Keratinocyte (primary cell): ENCODE data around the gene ARMC3. TPM values are rescaled to one million over a fixed set of nuclear protein-coding genes. Genes with fewer than 3 reads are reported as not detected.

Experiments
- DNase-seq: peaks from one replicate; pipeline ENCODE4 v3.0.0-alpha.2; 2011; ENCODE audit warnings: low read depth, missing footprints, low spot score
- FAIRE-seq: peaks from 2 replicates; lab custom pipeline; 2011; peaks lifted over from hg19 to GRCh38; lab: Jason Lieb, UNC
- H2AFZ ChIP-seq: 2 replicates; pipeline ENCODE4 v1.6.0; 2012; ENCODE audit warnings: low read length, control low read depth, inconsistent platforms; ENCODE audit not compliant: control insufficient read depth
- H3K27ac ChIP-seq: 2 replicates; pipeline ENCODE4 v1.5.1; 2011; ENCODE audit warnings: low read length; ENCODE audit not compliant: control insufficient read depth, insufficient read depth
- H3K27me3 ChIP-seq: 3 replicates; pipeline ENCODE4 v1.6.0; 2011; ENCODE audit warnings: low read length; ENCODE audit not compliant: control insufficient read depth, insufficient read depth; ENCODE audit errors: extremely low read depth
- H3K36me3 ChIP-seq, 2 experiments: 2 replicates in 1 of 2; 3 replicates in 1 of 2; pipeline ENCODE4 v1.5.1; 2011; ENCODE audit warnings: low read length in 2 of 2, mild to moderate bottlenecking in 1 of 2; ENCODE audit not compliant: control insufficient read depth in 2 of 2, insufficient read depth in 2 of 2; ENCODE audit errors: extremely low read depth in 1 of 2
- H3K4me1 ChIP-seq: 3 replicates; pipeline ENCODE4 v1.5.1; 2011; ENCODE audit warnings: low read length; ENCODE audit not compliant: control insufficient read depth, insufficient read depth; ENCODE audit errors: extremely low read depth
- H3K4me2 ChIP-seq: 3 replicates; pipeline ENCODE4 v1.6.0; 2011; ENCODE audit warnings: low read depth, low read length; ENCODE audit not compliant: control insufficient read depth, insufficient read depth; ENCODE audit errors: extremely low read depth
- H3K4me3 ChIP-seq, 3 experiments: fragments of 200-600 bp in 1 of 3; sonication (generic) in 1 of 3; 2 replicates in 2 of 3; 3 replicates in 1 of 3; pipeline ENCODE4 v1.5.1; 2011 to 2016; ENCODE audit warnings: low read length in 3 of 3, mild to moderate bottlenecking in 3 of 3, control low read depth in 2 of 3, inconsistent platforms in 1 of 3, low read depth in 1 of 3, mixed read lengths in 1 of 3, mixed run types in 1 of 3, moderate library complexity in 1 of 3; ENCODE audit not compliant: control insufficient read depth in 2 of 3, insufficient read depth in 2 of 3; ENCODE audit errors: extremely low read depth in 1 of 3
- H3K79me2 ChIP-seq: 2 replicates; pipeline ENCODE4 v1.6.0; 2012; ENCODE audit warnings: low read length; ENCODE audit not compliant: control insufficient read depth, insufficient read depth
- H3K9ac ChIP-seq: 3 replicates; pipeline ENCODE4 v1.6.0; 2011; ENCODE audit warnings: low read length; ENCODE audit not compliant: control insufficient read depth, insufficient read depth; ENCODE audit errors: extremely low read depth
- H3K9me1 ChIP-seq: 3 replicates; pipeline ENCODE4 v1.6.0; 2011; ENCODE audit warnings: low read length; ENCODE audit not compliant: control insufficient read depth, insufficient read depth; ENCODE audit errors: extremely low read depth
- H3K9me3 ChIP-seq: 2 replicates; pipeline ENCODE4 v1.5.1; 2012; ENCODE audit warnings: low read depth, low read length; ENCODE audit not compliant: control insufficient read depth
- H4K20me1 ChIP-seq: 3 replicates; pipeline ENCODE4 v1.6.0; 2011; ENCODE audit warnings: low read length; ENCODE audit not compliant: control insufficient read depth, insufficient read depth; ENCODE audit errors: extremely low read depth
- EZH2 ChIP-seq: IDR thresholded peaks from one replicate; pipeline ENCODE4 v1.6.1; 2012; ENCODE audit warnings: inconsistent platforms, mild to moderate bottlenecking, low read length, moderate library complexity
- dilution Hi-C: fragments of 300-500 bp; cut with MboI; formaldehyde crosslinking; loops from one replicate; pipeline ENCODE4 v1.7.0; 2020; ENCODE audit warnings: low sequenced_read_pairs; ENCODE audit not compliant: extremely low pct_ligation_motif_present
- polyA plus RNA-seq, 5 experiments: library from polyadenylated mRNA; depleted of rRNA in 3 of 5; stranded (reverse) in 3 of 5; stranded (forward) in 1 of 5; unstranded in 1 of 5; fragments of >200 nt; gene quantifications; 1 replicate in 1 of 5; 2 replicates in 3 of 5; 3 replicates in 1 of 5; pipeline versions ENCODE4 v1.2.1 to v1.2.3, GENCODE V29; 2011 to 2012; ENCODE audit warnings: missing spikeins in 2 of 5, low read depth in 1 of 5, low replicate concordance in 1 of 5
- TF ChIP-seq, protein P1 (sequence below), 3 experiments: IDR thresholded peaks in 1 of 3; conservative IDR thresholded peaks in 1 of 3; optimal IDR thresholded peaks in 1 of 3; 2 replicates in 2 of 3; 3 replicates in 1 of 3; pipeline versions ENCODE3 to v1.5.1; 2011; ENCODE audit warnings: low read length in 3 of 3, mild to moderate bottlenecking in 3 of 3, moderate library complexity in 2 of 3, control low read depth in 1 of 3, inconsistent platforms in 1 of 3; ENCODE audit not compliant: insufficient read depth in 2 of 3; ENCODE audit errors: extremely low read depth in 1 of 3

ARMC3 gene
- polyA plus RNA-seq, 1 donor (not counting 4 experiments of a cell fraction or from before 2014, with no cell fraction given) = not detected

DNA sequence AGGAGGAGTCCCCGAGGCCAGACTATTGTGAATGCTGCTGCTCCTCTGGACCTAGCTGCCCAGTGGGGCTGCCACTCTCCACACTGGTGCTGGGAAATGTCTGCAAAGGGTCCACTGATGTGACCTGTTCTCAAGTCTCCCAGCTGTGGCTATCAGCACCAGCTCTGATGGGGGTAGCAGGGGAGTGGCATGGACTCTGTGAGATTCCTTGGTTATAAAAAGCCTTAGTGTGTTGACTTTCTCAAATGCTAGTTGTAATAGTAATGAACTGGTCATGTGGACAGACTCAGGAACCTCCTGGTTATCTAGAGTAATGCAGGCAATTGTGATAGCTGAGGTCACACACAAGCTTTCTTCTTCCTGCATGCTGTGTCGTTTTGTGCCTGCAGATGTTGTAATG, 34.1 kb upstream of the ARMC3 start:
- TF ChIP-seq EZH2 = no peak
- TF ChIP-seq, protein P1, sequence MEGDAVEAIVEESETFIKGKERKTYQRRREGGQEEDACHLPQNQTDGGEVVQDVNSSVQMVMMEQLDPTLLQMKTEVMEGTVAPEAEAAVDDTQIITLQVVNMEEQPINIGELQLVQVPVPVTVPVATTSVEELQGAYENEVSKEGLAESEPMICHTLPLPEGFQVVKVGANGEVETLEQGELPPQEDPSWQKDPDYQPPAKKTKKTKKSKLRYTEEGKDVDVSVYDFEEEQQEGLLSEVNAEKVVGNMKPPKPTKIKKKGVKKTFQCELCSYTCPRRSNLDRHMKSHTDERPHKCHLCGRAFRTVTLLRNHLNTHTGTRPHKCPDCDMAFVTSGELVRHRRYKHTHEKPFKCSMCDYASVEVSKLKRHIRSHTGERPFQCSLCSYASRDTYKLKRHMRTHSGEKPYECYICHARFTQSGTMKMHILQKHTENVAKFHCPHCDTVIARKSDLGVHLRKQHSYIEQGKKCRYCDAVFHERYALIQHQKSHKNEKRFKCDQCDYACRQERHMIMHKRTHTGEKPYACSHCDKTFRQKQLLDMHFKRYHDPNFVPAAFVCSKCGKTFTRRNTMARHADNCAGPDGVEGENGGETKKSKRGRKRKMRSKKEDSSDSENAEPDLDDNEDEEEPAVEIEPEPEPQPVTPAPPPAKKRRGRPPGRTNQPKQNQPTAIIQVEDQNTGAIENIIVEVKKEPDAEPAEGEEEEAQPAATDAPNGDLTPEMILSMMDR (optimal IDR thresholded peaks at IDR 0.05 in 1 of 3, IDR thresholded peaks at IDR 0.05 in 1 of 3, conservative IDR thresholded peaks at IDR 0.05 in 1 of 3; ENCODE audit: extremely low read depth in 1 of 3, insufficient read depth in 2 of 3, low read length in 3 of 3) = no peak
- no peaks in the 10 kb centered on the region for H3K9me3 ChIP-seq
- H3K9ac ChIP-seq = no peak overlapping the region
- H4K20me1 ChIP-seq = no peaks in the 10 kb centered on the region
- H2AFZ ChIP-seq = no peak overlapping the region
- no peaks in the 10 kb centered on the region for H3K79me2 ChIP-seq
- H3K36me3 ChIP-seq = no peaks in the 10 kb centered on the region
- no peak for FAIRE-seq
- dilution Hi-C loops = no loop called here
- H3K27me3 ChIP-seq = no peaks in the 10 kb centered on the region
- no peak overlapping the region for H3K4me3 ChIP-seq
- H3K9me1 ChIP-seq = no peaks in the 10 kb centered on the region
- peaks cover 2% of the 10 kb centered on the region for H3K4me1 ChIP-seq
- no peak overlapping the region for H3K4me2 ChIP-seq
- DNase-seq = no peak
- H3K27ac ChIP-seq = no peak overlapping the region

DNA sequence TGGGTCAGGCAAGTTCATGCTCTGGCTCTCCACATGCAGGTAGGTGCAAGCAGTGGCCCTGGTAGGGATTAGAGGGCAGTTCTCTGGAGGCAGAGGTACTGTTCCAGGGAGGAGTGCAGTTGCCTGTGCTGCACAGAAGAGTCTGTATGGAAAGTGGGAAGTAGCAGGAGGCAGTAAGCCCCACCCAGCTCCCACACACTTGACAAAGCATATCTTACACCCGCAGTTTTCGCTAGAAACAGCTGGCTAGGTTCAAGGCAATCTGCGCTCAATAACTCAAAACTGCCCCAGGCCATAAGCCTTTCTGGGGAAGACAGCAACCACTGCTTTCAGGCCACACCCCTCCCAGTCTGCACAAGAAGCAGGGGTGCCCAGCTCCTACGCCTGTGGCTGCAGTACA, 33.1 kb upstream of the ARMC3 start:
- no peaks in the 10 kb centered on the region for H3K36me3 ChIP-seq
- dilution Hi-C loops = no loop called here
- H3K9ac ChIP-seq = no peak overlapping the region
- no peak overlapping the region for H3K4me2 ChIP-seq
- H3K79me2 ChIP-seq = no peaks in the 10 kb centered on the region
- TF ChIP-seq EZH2 = no peak
- TF ChIP-seq, protein P1 (optimal IDR thresholded peaks at IDR 0.05 in 1 of 3, IDR thresholded peaks at IDR 0.05 in 1 of 3, conservative IDR thresholded peaks at IDR 0.05 in 1 of 3; ENCODE audit: extremely low read depth in 1 of 3, insufficient read depth in 2 of 3, low read length in 3 of 3) = no peak
- H3K27ac ChIP-seq = no peak overlapping the region
- H3K27me3 ChIP-seq = no peaks in the 10 kb centered on the region
- no peak overlapping the region for H3K4me3 ChIP-seq
- no peaks in the 10 kb centered on the region for H3K9me1 ChIP-seq
- peak overlapping the region; percentile 38 for H2AFZ ChIP-seq
- H4K20me1 ChIP-seq = no peaks in the 10 kb centered on the region
- no peaks in the 10 kb centered on the region for H3K9me3 ChIP-seq
- FAIRE-seq = peak; percentile 36
- H3K4me1 ChIP-seq = peaks cover 2% of the 10 kb centered on the region
- DNase-seq = peak; percentile 7
